ENCODE measurements around the gene HCFC1R1. TPM values are rescaled to one million over a fixed set of nuclear protein-coding genes. Genes with fewer than 3 reads are reported as not detected.

HCFC1R1 gene
- total and polyA plus RNA-seq, 2 of the 8 experiments (the other 6 are each of a cell fraction or from before 2014, with no cell fraction given): 72.7 to 138 TPM

- no peak overlapping the region for H3K23ac ChIP-seq (ENCODE audit: insufficient read length)
- H4K20me1 ChIP-seq (replicated peaks in 1 of 2; ENCODE audit: control insufficient read depth in 1 of 2, insufficient read depth in 2 of 2, low read length in 2 of 2): no peaks in the 10 kb centered on the region
- no peak overlapping the region for H2AK5ac ChIP-seq (ENCODE audit: low read depth, low read length)
- 95% methylated on average over 9 of the region's 9 CpGs; no CpG with 5 or more reads in 1 of the 2 experiments for WGBS, 2 experiments (ENCODE audit: extremely low coverage in 1 of 2, insufficient coverage in 1 of 2, insufficient read length in 1 of 2, insufficient replicate concordance in 2 of 2, low coverage in 1 of 2, low lambda C conversion rate in 2 of 2, missing lambda C conversion rate in 1 of 2)
- H4K8ac ChIP-seq (ENCODE audit: extremely low read depth, insufficient read depth, low read length): no peak overlapping the region; the same call in 1 of the 2 replicates
- H3K79me1 ChIP-seq (ENCODE audit: low read depth, low read length): no peaks in the 10 kb centered on the region
- ChIA-PET CTCF (ENCODE audit: partially characterized antibody) (interaction anchor here (0.9 to 2.7 kb wide), 12 partner anchors 9 to 46 kb away, joined by 3 to 12 read pairs (median 4); partner anchors contain the start of genes PAQR4 and TNFRSF12A), POLR2A (ENCODE audit: partially characterized antibody) (interaction anchor here (1.2 to 15.2 kb wide), 5 partner anchors 11 to 71 kb away, joined by 3 to 200 read pairs (median 11); partner anchors contain the start of genes CLDN6, HCFC1R1, THOC6 and TNFRSF12A)
- H4K91ac ChIP-seq (replicated peaks; ENCODE audit: insufficient read length, low read length): no peak overlapping the region
- H3K27ac ChIP-seq (ENCODE audit: low read depth, low read length): no peak overlapping the region
- H3K36me3 ChIP-seq (ENCODE audit: control insufficient read depth in 2 of 4, insufficient read depth in 4 of 4, low read length in 3 of 4): no peaks in the 10 kb centered on the region
- H3K4me2 ChIP-seq (ENCODE audit: insufficient read depth in 1 of 2, low read depth in 2 of 2, low read length in 2 of 2): no peak overlapping the region
- DNase-seq (ENCODE audit: low read depth in 1 of 2, low spot score in 2 of 2): no peak
- H2AFZ ChIP-seq (ENCODE audit: low read length): no peak overlapping the region
- H3K23me2 ChIP-seq (ENCODE audit: low read depth, low read length): peaks cover 7% of the 10 kb centered on the region; the same call in 1 of the 2 replicates
- no peak overlapping the region for H3K9ac ChIP-seq (replicated peaks in 1 of 4; ENCODE audit: extremely low read depth in 1 of 4, low read depth in 3 of 4, low read length in 3 of 4)
- H2BK5ac ChIP-seq (ENCODE audit: low read depth, low read length): no peak overlapping the region
- H3K79me2 ChIP-seq (ENCODE audit: control insufficient read depth in 1 of 2, insufficient read depth in 2 of 2, low read length in 2 of 2): no peaks in the 10 kb centered on the region
- H3K4ac ChIP-seq (replicated peaks; ENCODE audit: insufficient read length, low read depth, low read length): no peak overlapping the region
- no peak for FAIRE-seq
- H3K18ac ChIP-seq (ENCODE audit: extremely low read depth, low read length): peak overlapping the region; percentile 32; the same call in 1 of the 2 replicates
- H3K27me3 ChIP-seq (replicated peaks in 1 of 4; ENCODE audit: control insufficient read depth in 3 of 4, extremely low read depth in 1 of 4, insufficient read depth in 3 of 4, low read length in 3 of 4): no peaks in the 10 kb centered on the region; a peak in 1 of 7 replicates
- no peak overlapping the region for H3K14ac ChIP-seq (ENCODE audit: insufficient read length)
- no peak for TF ChIP-seq EP300 (IDR thresholded peaks at IDR 0.05; ENCODE audit: borderline replicate concordance in 1 of 2, low read depth in 2 of 2, low read length in 2 of 2)
- TF ChIP-seq CTBP2 (IDR thresholded peaks at IDR 0.05; ENCODE audit: borderline replicate concordance, insufficient read depth, insufficient read length, low read length): no peak
- no peak for TF ChIP-seq ZNF274 (IDR thresholded peaks at IDR 0.05; ENCODE audit: borderline replicate concordance, extremely low read depth, low read length)
- TF ChIP-seq SRF (IDR thresholded peaks at IDR 0.05; ENCODE audit: low read depth, low read length): no peak
- no peak overlapping the region for H3K56ac ChIP-seq (replicated peaks; ENCODE audit: insufficient read length, low read depth, low read length)
- no peak overlapping the region for H2BK12ac ChIP-seq (ENCODE audit: low read depth, low read length)
- no peak overlapping the region for H2BK20ac ChIP-seq (ENCODE audit: low read length)
- H2BK120ac ChIP-seq (replicated peaks; ENCODE audit: low read depth, low read length): no peak overlapping the region
- no peak overlapping the region; the same call in 1 of the 2 replicates for H2BK15ac ChIP-seq (ENCODE audit: low read length)
- no peak overlapping the region for H3K4me3 ChIP-seq (ENCODE audit: extremely low read depth in 1 of 4, insufficient read depth in 2 of 4, low read depth in 3 of 4, low read length in 4 of 4)
- peaks cover 3 to 30% (median 23%) of the 10 kb centered on the region in 4 experiments for H3K4me1 ChIP-seq (replicated peaks in 1 of 4; ENCODE audit: control insufficient read depth in 3 of 4, insufficient read depth in 4 of 4, low read length in 3 of 4)
- H4K5ac ChIP-seq (ENCODE audit: insufficient read length, low read depth, low read length): no peak overlapping the region
- H3K9me3 ChIP-seq (ENCODE audit: insufficient read depth in 2 of 2, low read depth in 1 of 2, low read length in 1 of 2): no peaks in the 10 kb centered on the region
Measured at GRCh38 chr16:2985462-2985861, 38.3 kb downstream of the HCFC1R1 start.

All from H1 (cell line).